Astrocyte (in vitro differentiated cells and primary cell): ENCODE measurements around the gene EPS8.

Experiments
- EZH2 ChIP-seq: IDR thresholded peaks from 2 replicates; pipeline ENCODE4 v1.6.1; 2012; ENCODE audit warnings: mild to moderate bottlenecking, low read length, inconsistent platforms; ENCODE audit not compliant: insufficient read depth
- TF ChIP-seq, protein P1 (sequence below): IDR thresholded peaks from 2 replicates; pipeline ENCODE4 v1.5.1; 2011; ENCODE audit warnings: low read depth, mild to moderate bottlenecking, inconsistent platforms, low read length, moderate library complexity; ENCODE audit not compliant: insufficient read depth

DNA sequence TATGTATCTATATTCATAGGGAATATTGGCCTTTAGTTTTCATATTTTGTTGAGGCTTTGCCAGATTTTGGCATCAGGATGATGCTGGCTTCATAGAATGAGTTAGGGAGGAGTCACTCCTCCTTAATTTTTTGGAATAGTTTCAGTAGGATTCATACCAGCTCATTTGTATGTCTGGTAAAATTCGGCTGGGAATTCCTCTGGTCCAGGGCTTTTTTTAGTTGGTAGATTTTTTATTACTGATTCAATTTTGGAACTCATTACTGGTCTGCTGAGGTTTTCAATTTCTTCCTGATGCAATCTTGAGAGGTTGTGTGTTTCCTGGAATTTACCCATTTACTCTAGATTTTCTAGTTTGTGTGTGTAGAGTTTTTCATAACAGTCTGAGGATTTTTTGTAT lies 175.2 kb downstream of the EPS8 start:
- no peak for TF ChIP-seq EZH2
- TF ChIP-seq, protein P1, sequence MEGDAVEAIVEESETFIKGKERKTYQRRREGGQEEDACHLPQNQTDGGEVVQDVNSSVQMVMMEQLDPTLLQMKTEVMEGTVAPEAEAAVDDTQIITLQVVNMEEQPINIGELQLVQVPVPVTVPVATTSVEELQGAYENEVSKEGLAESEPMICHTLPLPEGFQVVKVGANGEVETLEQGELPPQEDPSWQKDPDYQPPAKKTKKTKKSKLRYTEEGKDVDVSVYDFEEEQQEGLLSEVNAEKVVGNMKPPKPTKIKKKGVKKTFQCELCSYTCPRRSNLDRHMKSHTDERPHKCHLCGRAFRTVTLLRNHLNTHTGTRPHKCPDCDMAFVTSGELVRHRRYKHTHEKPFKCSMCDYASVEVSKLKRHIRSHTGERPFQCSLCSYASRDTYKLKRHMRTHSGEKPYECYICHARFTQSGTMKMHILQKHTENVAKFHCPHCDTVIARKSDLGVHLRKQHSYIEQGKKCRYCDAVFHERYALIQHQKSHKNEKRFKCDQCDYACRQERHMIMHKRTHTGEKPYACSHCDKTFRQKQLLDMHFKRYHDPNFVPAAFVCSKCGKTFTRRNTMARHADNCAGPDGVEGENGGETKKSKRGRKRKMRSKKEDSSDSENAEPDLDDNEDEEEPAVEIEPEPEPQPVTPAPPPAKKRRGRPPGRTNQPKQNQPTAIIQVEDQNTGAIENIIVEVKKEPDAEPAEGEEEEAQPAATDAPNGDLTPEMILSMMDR, result no peak
